ENCODE measurements around the gene RAD23A.

GRCh38 chr19:12994701-12995595, 49.3 kb downstream of the RAD23A start, which contains the start of gene NFIX:
- TF ChIP-seq, protein P1, sequence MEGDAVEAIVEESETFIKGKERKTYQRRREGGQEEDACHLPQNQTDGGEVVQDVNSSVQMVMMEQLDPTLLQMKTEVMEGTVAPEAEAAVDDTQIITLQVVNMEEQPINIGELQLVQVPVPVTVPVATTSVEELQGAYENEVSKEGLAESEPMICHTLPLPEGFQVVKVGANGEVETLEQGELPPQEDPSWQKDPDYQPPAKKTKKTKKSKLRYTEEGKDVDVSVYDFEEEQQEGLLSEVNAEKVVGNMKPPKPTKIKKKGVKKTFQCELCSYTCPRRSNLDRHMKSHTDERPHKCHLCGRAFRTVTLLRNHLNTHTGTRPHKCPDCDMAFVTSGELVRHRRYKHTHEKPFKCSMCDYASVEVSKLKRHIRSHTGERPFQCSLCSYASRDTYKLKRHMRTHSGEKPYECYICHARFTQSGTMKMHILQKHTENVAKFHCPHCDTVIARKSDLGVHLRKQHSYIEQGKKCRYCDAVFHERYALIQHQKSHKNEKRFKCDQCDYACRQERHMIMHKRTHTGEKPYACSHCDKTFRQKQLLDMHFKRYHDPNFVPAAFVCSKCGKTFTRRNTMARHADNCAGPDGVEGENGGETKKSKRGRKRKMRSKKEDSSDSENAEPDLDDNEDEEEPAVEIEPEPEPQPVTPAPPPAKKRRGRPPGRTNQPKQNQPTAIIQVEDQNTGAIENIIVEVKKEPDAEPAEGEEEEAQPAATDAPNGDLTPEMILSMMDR (IDR thresholded peaks at IDR 0.05): no peak
- TF ChIP-seq POLR2A (IDR thresholded peaks at IDR 0.05; ENCODE audit: low read depth) (no peak), EP300 (IDR thresholded peaks at IDR 0.05) (no peak)

Data from esophagus muscularis mucosa (tissue), 4 donors.